GM18505 (cell line): Measurements from ENCODE around the gene ART5.
"Not testable (repeated sequence)": the region's sequence is repeated elsewhere in the genome, so short reads cannot be mapped to it uniquely, and the experiment has no call there.

ENCODE experiments used
- ATAC-seq: cut with Tn5 transposase; IDR thresholded peaks from one replicate; pipeline ENCODE4 v1.9.1; 2021; ENCODE audit not compliant: unreplicated experiment
- POLR2A ChIP-seq: IDR thresholded peaks from 4 replicates; pipeline ENCODE4 v1.6.1; 2011; ENCODE audit warnings: borderline replicate concordance; ENCODE audit not compliant: insufficient read depth, insufficient read length; ENCODE audit errors: extremely low read depth

Gene ART5

GRCh38 chr11:3645552-3645951 is 3.8 kb upstream of the ART5 start:
- no peak for TF ChIP-seq POLR2A
- ATAC-seq, result no peak

- no peak for ATAC-seq
- TF ChIP-seq POLR2A, result no peak
Observed at GRCh38 chr11:3644817-3645235, 3.0 kb upstream of the ART5 start, which contains the start of gene ART1. ART1 (plus strand) TSS chr11:3645128; CDS start chr11:3659214, 14,086 bp downstream.

- not testable (repeated sequence) for ATAC-seq
Observed at GRCh38 chr11:3643102-3643546, 1.3 kb upstream of the ART5 start.

GRCh38 chr11:3642071-3642951 is 519 bp upstream of the ART5 start:
- no peak for ATAC-seq
- TF ChIP-seq POLR2A, result no peak

GRCh38 chr11:3641191-3641590 is 601 bp downstream of the ART5 start:
- no peak for ATAC-seq
- TF ChIP-seq POLR2A, result no peak

- no peak for TF ChIP-seq POLR2A
- no peak for ATAC-seq
Observed at GRCh38 chr11:3639841-3640240, 2.0 kb downstream of the ART5 start.

- ATAC-seq, result no peak
- TF ChIP-seq POLR2A, result no peak
Observed at GRCh38 chr11:3638513-3638912, 3.3 kb downstream of the ART5 start.

- no peak for TF ChIP-seq POLR2A
- ATAC-seq, result no peak
Observed at GRCh38 chr11:3637201-3637600, 4.6 kb downstream of the ART5 start.

- TF ChIP-seq POLR2A, result no peak
- ATAC-seq, result no peak
Observed at GRCh38 chr11:3635641-3636375, 6.0 kb downstream of the ART5 start.

- ATAC-seq, result no peak
- TF ChIP-seq POLR2A, result no peak
Observed at GRCh38 chr11:3632070-3632660, 9.6 kb downstream of the ART5 start.

GRCh38 chr11:3631331-3631730 is 10.5 kb downstream of the ART5 start:
- TF ChIP-seq POLR2A, result no peak
- ATAC-seq, result no peak

- ATAC-seq, result no peak
- TF ChIP-seq POLR2A, result no peak
Observed at GRCh38 chr11:3627291-3627690, 14.5 kb downstream of the ART5 start.

GRCh38 chr11:3626250-3626960 is 15.4 kb downstream of the ART5 start:
- ATAC-seq, result no peak
- TF ChIP-seq POLR2A, result no peak
